ENCODE measurements around the gene ANO7. TPM values are rescaled to one million over a fixed set of nuclear protein-coding genes. Genes with fewer than 3 reads are reported as not detected.

ANO7 gene
- total RNA-seq, 2 donors from 2014 or later = 0.99 to 1.6 TPM

DNA sequence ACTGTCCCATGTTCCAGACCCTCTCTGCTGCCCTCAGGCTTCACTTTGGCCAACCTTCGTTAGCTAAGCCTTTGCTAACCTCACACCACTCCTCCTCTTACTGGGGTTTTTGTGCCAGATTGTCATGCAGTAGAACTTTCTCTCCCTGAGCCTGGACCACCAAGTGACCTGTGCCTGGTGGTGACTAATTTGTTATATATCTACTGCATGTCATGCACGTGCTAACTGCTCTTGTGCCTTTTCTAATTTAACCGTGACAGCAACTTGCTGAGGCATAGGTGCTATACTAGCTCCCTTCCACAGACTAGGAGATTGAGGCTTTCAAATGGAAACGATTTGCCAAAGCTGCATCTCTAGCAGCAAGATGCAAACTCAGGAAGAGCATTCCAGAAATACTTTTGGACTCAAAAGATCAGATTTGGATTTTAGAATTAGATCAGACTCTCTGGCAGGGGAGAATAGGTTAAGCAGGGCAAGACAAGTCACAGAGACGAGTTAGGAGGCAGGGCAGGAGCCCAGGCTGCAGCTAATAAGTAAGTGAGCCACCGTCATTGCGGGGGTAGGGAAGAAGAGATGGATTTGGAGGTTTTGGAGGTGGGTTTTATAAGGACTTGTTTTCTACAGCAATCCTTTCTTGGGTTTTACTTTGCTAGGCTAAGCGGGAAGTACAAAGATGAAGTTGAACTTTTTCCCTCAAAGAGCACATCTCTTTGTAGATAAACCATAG is 36.4 kb upstream of the ANO7 start:
- ATAC-seq = no peak
- Histone ChIP-seq H3K27ac (no peak overlapping the region), H3K36me3 (replicated peaks in 1 of 2; ENCODE audit: insufficient read depth in 1 of 2, low read depth in 2 of 2) (peaks cover 0 to 2% of the 10 kb centered on the region in 2 donors), H3K4me3 (no peak overlapping the region), H3K9me3 (no peaks in the 10 kb centered on the region), H3K4me1 (peaks cover 21% of the 10 kb centered on the region), H3K27me3 (no peaks in the 10 kb centered on the region)
- DNase-seq = no peak
- TF ChIP-seq POLR2A (IDR thresholded peaks at IDR 0.05) = no peak
- TF ChIP-seq, protein P1, sequence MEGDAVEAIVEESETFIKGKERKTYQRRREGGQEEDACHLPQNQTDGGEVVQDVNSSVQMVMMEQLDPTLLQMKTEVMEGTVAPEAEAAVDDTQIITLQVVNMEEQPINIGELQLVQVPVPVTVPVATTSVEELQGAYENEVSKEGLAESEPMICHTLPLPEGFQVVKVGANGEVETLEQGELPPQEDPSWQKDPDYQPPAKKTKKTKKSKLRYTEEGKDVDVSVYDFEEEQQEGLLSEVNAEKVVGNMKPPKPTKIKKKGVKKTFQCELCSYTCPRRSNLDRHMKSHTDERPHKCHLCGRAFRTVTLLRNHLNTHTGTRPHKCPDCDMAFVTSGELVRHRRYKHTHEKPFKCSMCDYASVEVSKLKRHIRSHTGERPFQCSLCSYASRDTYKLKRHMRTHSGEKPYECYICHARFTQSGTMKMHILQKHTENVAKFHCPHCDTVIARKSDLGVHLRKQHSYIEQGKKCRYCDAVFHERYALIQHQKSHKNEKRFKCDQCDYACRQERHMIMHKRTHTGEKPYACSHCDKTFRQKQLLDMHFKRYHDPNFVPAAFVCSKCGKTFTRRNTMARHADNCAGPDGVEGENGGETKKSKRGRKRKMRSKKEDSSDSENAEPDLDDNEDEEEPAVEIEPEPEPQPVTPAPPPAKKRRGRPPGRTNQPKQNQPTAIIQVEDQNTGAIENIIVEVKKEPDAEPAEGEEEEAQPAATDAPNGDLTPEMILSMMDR (IDR thresholded peaks at IDR 0.05) = no peak
- 68 to 71% methylated on average over 8 of the region's 8 CpGs for WGBS, 2 donors
- intact Hi-C loops (cut with DNase I) = no loop called here

- Histone ChIP-seq H3K4me1 (peaks cover 15% of the 10 kb centered on the region), H3K9me3 (no peaks in the 10 kb centered on the region), H3K4me3 (no peak overlapping the region), H3K27ac (no peak overlapping the region), H3K36me3 (replicated peaks in 1 of 2; ENCODE audit: insufficient read depth in 1 of 2, low read depth in 2 of 2) (peaks cover 2 to 9% of the 10 kb centered on the region in 2 donors), H3K27me3 (no peaks in the 10 kb centered on the region)
- no peak for ATAC-seq
- no peak for DNase-seq
- intact Hi-C loops (cut with DNase I) = no loop called here
- TF ChIP-seq POLR2A (IDR thresholded peaks at IDR 0.05) = no peak
- TF ChIP-seq, protein P1 (IDR thresholded peaks at IDR 0.05) = no peak
- WGBS, 2 donors = 88 to 89% methylated on average over 7 of the region's 7 CpGs
Measured at GRCh38 chr2:241153616-241154015, 34.9 kb upstream of the ANO7 start.

- DNase-seq = no peak
- ATAC-seq = no peak
- 93 to 96% methylated on average over 4 of the region's 4 CpGs for WGBS, 2 donors
Measured at GRCh38 chr2:241154915-241155314, 33.6 kb upstream of the ANO7 start.

DNA sequence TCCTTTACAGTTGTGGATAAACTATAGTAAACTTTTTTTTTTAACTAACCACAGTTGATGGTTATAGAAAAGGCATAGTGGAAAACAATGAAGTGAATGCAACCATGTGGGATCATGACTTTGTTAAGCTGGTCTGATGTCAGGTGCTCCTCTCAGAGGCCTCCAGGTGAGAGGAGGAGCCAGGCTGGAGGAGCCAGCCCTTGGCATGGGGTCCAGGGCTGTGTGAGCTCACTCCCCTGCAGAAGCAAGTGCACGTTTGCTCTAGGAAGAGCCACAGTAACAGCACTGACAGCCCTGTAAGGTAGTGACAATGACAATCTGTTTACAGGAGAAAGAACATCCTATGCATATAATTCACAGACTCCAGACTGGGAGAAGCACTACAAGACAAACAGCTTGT is 32.5 kb upstream of the ANO7 start:
- ATAC-seq = no peak
- Histone ChIP-seq H3K36me3 (replicated peaks in 1 of 2; ENCODE audit: insufficient read depth in 1 of 2, low read depth in 2 of 2) (peaks cover 4 to 17% of the 10 kb centered on the region in 2 donors), H3K4me1 (peaks cover 11% of the 10 kb centered on the region), H3K4me3 (no peak overlapping the region), H3K27ac (no peak overlapping the region), H3K9me3 (no peaks in the 10 kb centered on the region), H3K27me3 (no peaks in the 10 kb centered on the region)
- TF ChIP-seq POLR2A (IDR thresholded peaks at IDR 0.05) = no peak
- TF ChIP-seq, protein P1 (IDR thresholded peaks at IDR 0.05) = no peak
- intact Hi-C loops (cut with DNase I) = no loop called here
- DNase-seq = no peak
- 50 to 60% methylated on average over 1 of the region's 1 CpG for WGBS, 2 donors

More at GRCh38 chr2:241154915-241155314, 33.6 kb upstream of the ANO7 start:
- H3K36me3 ChIP-seq (replicated peaks in 1 of 2; ENCODE audit: insufficient read depth in 1 of 2, low read depth in 2 of 2) = peaks cover 4 to 16% of the 10 kb centered on the region in 2 donors
- intact Hi-C loops (cut with DNase I) = no loop called here
- TF ChIP-seq POLR2A (IDR thresholded peaks at IDR 0.05) = no peak
- TF ChIP-seq, protein P1 (IDR thresholded peaks at IDR 0.05) = no peak
- peaks cover 12% of the 10 kb centered on the region for H3K4me1 ChIP-seq
- no peak overlapping the region for H3K27ac ChIP-seq
- no peak overlapping the region for H3K4me3 ChIP-seq
- no peaks in the 10 kb centered on the region for H3K27me3 ChIP-seq
- H3K9me3 ChIP-seq = no peaks in the 10 kb centered on the region

DNA sequence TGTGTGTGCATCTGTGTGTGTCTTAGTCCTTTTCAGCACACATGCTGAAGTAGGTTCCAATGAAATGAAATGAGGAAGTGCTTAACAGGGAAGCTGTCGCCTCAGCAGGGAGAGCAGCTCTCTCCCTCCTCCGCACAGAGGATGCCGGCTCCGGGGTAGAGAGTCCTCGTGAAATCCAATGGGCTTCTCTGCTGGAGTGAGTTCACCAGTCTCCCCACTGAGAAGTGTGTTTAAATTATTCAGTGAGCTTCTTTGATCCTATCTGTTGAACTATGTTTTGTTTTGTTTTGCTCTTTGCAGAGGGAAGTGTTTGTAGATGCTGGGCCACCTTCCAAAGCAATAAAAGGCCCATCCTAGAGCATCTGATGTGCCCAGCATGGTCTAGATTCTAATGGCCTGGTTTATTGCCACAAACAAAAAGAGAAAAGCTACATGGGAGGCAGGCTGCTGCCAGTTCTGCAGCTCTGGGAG is 31.5 kb upstream of the ANO7 start:
- intact Hi-C loops (cut with DNase I) = no loop called here
- Histone ChIP-seq H3K27ac (no peak overlapping the region), H3K4me1 (peaks cover 1% of the 10 kb centered on the region), H3K27me3 (no peaks in the 10 kb centered on the region), H3K4me3 (no peak overlapping the region), H3K36me3 (replicated peaks in 1 of 2; ENCODE audit: insufficient read depth in 1 of 2, low read depth in 2 of 2) (peaks cover 4 to 21% of the 10 kb centered on the region in 2 donors), H3K9me3 (no peaks in the 10 kb centered on the region)
- DNase-seq = no peak
- WGBS, 2 donors = 62 to 92% methylated on average over 5 of the region's 5 CpGs
- ATAC-seq = no peak
- TF ChIP-seq, protein P1 (IDR thresholded peaks at IDR 0.05) = no peak
- no peak for TF ChIP-seq POLR2A (IDR thresholded peaks at IDR 0.05)
